ENCODE results near the gene PDE11A.
"Not testable (repeated sequence)": the region's sequence is repeated elsewhere in the genome, so short reads cannot be mapped to it uniquely, and the experiment has no call there.

Gene PDE11A

DNA sequence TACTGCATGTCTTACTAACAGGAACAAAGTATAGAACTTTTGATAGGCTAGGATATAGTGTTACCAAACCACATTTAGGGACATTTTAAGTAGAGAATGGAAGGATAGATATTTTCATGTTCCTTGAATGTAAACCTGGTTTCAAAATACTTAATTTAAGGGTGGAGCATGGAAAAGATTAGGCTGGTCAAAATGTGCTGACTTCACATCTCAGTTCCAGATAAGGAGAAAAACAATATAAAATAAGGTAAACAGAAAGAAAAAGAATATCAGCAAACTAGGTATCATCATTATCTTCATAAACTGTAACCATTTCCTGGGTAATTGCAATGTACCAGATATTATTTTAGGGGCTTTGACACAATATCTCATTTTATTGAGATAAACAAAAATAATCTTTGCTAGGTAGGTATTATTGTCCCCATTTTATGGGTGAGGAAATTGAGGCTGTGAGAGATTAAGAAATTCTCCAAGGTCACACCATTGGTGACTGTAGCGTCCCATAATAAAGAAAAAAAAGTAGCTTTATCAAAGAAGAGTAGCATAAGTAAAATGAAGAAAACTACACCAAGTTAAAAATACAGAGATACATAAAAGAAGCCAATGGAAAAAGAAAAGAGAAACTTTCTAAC, 3.6 kb downstream of the PDE11A start:
- no peaks in the 10 kb centered on the region for H3K27me3 ChIP-seq (ENCODE audit: control insufficient read depth, insufficient read depth, low read length)
- H3K4me1 ChIP-seq (ENCODE audit: control insufficient read depth, insufficient read depth, low read length): no peaks in the 10 kb centered on the region
- H3K36me3 ChIP-seq (ENCODE audit: control insufficient read depth, insufficient read depth, low read length): no peaks in the 10 kb centered on the region
- no peak overlapping the region for H3K4me3 ChIP-seq (ENCODE audit: low read length)
- H3K9ac ChIP-seq (ENCODE audit: low read length): no peak overlapping the region
- H3K27ac ChIP-seq (ENCODE audit: low read depth, low read length): no peak overlapping the region

DNA sequence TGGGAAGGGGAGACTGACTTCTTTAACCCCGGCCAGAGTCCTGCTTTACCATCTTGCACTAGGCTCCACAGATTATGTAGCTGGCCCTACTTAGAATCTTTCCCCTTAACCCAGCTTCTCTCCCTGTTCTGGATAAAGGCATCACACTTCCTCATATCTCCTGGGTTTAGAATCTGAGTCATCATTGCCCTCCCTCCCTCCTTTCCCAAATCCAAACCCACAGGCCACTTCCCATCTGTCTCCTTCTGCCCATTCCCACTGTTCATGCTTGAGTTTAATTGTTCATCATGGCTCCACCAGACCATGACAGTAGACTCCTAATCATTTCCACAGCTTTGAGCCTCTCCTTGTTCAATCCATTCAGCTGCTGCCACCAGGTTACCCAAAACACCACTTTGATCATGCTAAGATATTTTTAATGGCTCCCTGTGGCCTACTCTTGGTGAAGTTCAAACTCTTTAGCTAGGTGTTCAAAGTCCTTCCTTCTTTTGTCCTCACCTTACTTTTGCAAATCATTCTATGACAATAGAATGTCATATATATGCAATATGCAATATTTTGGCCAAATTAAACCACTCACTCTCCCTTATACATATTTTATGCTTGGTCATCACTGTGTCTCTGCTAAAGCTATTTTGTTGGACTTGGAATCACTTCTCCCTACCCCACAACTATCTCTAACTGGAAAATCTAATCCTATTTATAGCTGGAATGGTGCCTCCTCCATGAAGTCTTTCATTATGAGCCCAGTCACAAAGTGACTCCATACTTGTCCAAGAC, 5.5 kb downstream of the PDE11A start:
- Histone ChIP-seq H3K9ac (ENCODE audit: low read length) (no peak overlapping the region), H3K4me1 (ENCODE audit: control insufficient read depth, insufficient read depth, low read length) (no peaks in the 10 kb centered on the region), H3K36me3 (ENCODE audit: control insufficient read depth, insufficient read depth, low read length) (no peaks in the 10 kb centered on the region), H3K27ac (ENCODE audit: low read depth, low read length) (no peak overlapping the region), H3K4me3 (ENCODE audit: low read length) (no peak overlapping the region), H3K27me3 (ENCODE audit: control insufficient read depth, insufficient read depth, low read length) (no peaks in the 10 kb centered on the region)

GRCh38 chr2:178066324-178066723, 6.3 kb downstream of the PDE11A start:
- H3K36me3 ChIP-seq (ENCODE audit: control insufficient read depth, insufficient read depth, low read length): no peaks in the 10 kb centered on the region
- no peak overlapping the region for H3K27ac ChIP-seq (ENCODE audit: low read depth, low read length)
- H3K4me1 ChIP-seq (ENCODE audit: control insufficient read depth, insufficient read depth, low read length): no peaks in the 10 kb centered on the region
- no peak overlapping the region for H3K4me3 ChIP-seq (ENCODE audit: low read length)
- no peaks in the 10 kb centered on the region for H3K27me3 ChIP-seq (ENCODE audit: control insufficient read depth, insufficient read depth, low read length)
- no peak overlapping the region for H3K9ac ChIP-seq (ENCODE audit: low read length)

DNA sequence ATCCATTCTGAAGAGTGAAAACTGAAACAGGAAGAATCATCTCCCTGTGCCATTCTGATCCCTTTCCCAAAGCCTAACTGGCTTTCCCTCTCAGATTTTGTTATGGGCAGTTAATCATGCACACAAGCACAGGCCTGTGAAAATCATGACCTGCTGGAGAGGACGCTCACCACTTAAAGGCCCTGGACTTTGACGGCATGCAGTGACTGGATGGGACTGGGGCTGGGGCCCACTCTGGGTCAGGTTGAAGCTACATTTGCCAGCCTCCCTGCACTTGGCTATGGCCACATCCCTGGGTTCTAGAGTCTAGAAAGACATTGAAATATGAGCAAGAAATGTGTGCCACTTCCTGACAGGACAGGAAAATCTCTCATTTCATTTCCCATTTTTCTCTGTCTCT, 12.9 kb downstream of the PDE11A start:
- Histone ChIP-seq H3K27me3 (ENCODE audit: control insufficient read depth, insufficient read depth, low read length) (no peaks in the 10 kb centered on the region), H3K4me3 (ENCODE audit: low read length) (no peak overlapping the region), H3K4me1 (ENCODE audit: control insufficient read depth, insufficient read depth, low read length) (no peaks in the 10 kb centered on the region), H3K36me3 (ENCODE audit: control insufficient read depth, insufficient read depth, low read length) (no peaks in the 10 kb centered on the region), H3K9ac (ENCODE audit: low read length) (no peak overlapping the region), H3K27ac (ENCODE audit: low read depth, low read length) (no peak overlapping the region)

- no peaks in the 10 kb centered on the region for H3K36me3 ChIP-seq (ENCODE audit: control insufficient read depth, insufficient read depth, low read length)
- H3K9ac ChIP-seq (ENCODE audit: low read length): no peak overlapping the region
- no peaks in the 10 kb centered on the region for H3K4me1 ChIP-seq (ENCODE audit: control insufficient read depth, insufficient read depth, low read length)
- no peak overlapping the region for H3K27ac ChIP-seq (ENCODE audit: low read depth, low read length)
- no peaks in the 10 kb centered on the region for H3K27me3 ChIP-seq (ENCODE audit: control insufficient read depth, insufficient read depth, low read length)
- no peak overlapping the region for H3K4me3 ChIP-seq (ENCODE audit: low read length)
Measured at GRCh38 chr2:178059111-178059510, 13.5 kb downstream of the PDE11A start.

DNA sequence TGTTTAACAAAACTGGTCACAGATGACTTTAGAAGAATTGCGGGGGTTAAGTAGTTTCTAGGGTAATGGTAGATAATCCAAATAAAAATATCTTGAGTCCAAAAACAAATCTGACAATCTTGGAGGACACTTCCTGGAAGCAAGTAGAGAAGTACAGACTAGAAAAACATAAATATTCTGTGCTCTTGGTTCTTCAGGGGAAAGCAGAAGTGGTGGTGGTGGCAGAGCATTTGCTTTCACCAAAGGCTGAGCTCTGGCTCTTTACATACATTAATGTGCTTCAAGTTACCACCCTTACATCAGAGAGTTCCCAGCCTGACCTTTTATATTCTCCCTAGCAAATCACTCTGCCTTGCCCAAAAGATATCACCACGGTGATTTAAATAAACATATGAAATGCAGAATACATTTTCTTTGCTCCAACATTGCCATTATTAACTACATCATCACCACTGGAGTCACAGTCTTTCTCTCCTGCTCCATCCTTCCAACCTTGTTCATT, 15.3 kb downstream of the PDE11A start:
- no peak overlapping the region for H3K4me3 ChIP-seq (ENCODE audit: low read length)
- no peak overlapping the region for H3K9ac ChIP-seq (ENCODE audit: low read length)
- H3K36me3 ChIP-seq (ENCODE audit: control insufficient read depth, insufficient read depth, low read length): no peaks in the 10 kb centered on the region
- H3K27me3 ChIP-seq (ENCODE audit: control insufficient read depth, insufficient read depth, low read length): no peaks in the 10 kb centered on the region
- H3K4me1 ChIP-seq (ENCODE audit: control insufficient read depth, insufficient read depth, low read length): no peaks in the 10 kb centered on the region
- no peak overlapping the region for H3K27ac ChIP-seq (ENCODE audit: low read depth, low read length)

DNA sequence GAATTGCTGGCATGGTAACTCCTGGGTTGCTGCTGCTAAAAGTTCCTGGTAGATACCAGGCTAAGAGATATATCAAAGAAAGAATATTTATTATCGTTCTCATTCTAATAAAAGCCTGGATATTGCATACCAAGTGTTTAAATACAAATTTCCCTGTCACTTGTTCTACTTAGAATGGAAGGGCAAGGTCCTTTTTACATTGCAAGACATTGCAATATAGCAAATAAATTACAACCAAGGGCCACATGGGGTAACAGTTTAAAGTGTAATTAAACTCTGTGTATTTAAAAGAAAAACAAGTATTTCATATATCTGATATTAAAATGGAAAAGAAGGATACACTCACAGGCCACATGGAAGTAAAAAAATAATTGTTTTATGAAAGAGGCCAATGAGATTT, 16.2 kb downstream of the PDE11A start:
- H3K9ac ChIP-seq (ENCODE audit: low read length): no peak overlapping the region
- no peaks in the 10 kb centered on the region for H3K27me3 ChIP-seq (ENCODE audit: control insufficient read depth, insufficient read depth, low read length)
- no peaks in the 10 kb centered on the region for H3K4me1 ChIP-seq (ENCODE audit: control insufficient read depth, insufficient read depth, low read length)
- no peaks in the 10 kb centered on the region for H3K36me3 ChIP-seq (ENCODE audit: control insufficient read depth, insufficient read depth, low read length)
- no peak overlapping the region for H3K27ac ChIP-seq (ENCODE audit: low read depth, low read length)
- no peak overlapping the region for H3K4me3 ChIP-seq (ENCODE audit: low read length)

DNA sequence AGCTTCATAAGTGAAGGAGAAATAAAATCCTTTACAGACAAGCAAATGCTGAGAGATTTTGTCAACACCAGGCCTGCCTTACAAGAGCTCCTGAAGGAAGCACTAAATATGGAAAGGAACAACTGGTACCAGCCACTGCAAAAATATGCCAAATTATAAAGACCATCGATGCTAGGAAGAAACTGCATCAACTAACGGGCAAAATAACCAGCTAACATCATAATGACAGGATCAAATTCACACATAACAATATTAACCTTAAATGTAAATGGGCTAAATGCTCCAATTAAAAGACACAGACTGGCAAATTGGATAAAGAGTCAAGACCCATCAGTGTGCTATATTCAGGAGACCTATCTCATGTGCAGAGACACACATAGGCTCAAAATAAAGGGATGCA, 21.3 kb downstream of the PDE11A start:
- H3K4me3 ChIP-seq (ENCODE audit: low read length); H3K36me3 ChIP-seq (ENCODE audit: control insufficient read depth, insufficient read depth, low read length); H3K4me1 ChIP-seq (ENCODE audit: control insufficient read depth, insufficient read depth, low read length); H3K9ac ChIP-seq (ENCODE audit: low read length); H3K27ac ChIP-seq (ENCODE audit: low read depth, low read length); H3K27me3 ChIP-seq (ENCODE audit: control insufficient read depth, insufficient read depth, low read length): not testable (repeated sequence)

DNA sequence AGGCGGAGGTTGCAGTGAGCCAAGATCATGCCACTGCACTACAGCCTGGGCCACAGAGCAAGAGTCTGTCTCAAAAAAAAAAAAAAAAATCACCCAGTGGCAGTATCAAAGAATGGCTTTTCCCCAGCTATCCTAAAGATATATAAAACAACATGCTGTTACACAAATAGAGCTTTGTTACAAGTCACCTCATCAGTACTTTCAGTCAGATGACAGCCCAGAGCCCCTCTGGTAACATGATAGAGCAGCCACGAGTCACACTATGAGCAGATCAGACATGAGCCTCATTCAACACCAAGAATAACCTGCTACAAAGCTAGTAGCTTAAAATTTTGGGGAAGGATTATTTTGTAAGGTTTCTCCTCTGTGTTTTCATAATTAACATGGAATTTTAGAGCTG, 25.2 kb downstream of the PDE11A start:
- no peak overlapping the region for H3K4me3 ChIP-seq (ENCODE audit: low read length)
- H3K27ac ChIP-seq (ENCODE audit: low read depth, low read length): no peak overlapping the region
- H3K27me3 ChIP-seq (ENCODE audit: control insufficient read depth, insufficient read depth, low read length): no peaks in the 10 kb centered on the region
- H3K9ac ChIP-seq (ENCODE audit: low read length): no peak overlapping the region
- no peaks in the 10 kb centered on the region for H3K4me1 ChIP-seq (ENCODE audit: control insufficient read depth, insufficient read depth, low read length)
- H3K36me3 ChIP-seq (ENCODE audit: control insufficient read depth, insufficient read depth, low read length): no peaks in the 10 kb centered on the region

GRCh38 chr2:178044836-178045235, 27.7 kb downstream of the PDE11A start:
- Histone ChIP-seq H3K27ac (ENCODE audit: low read depth, low read length) (no peak overlapping the region), H3K4me3 (ENCODE audit: low read length) (no peak overlapping the region), H3K36me3 (ENCODE audit: control insufficient read depth, insufficient read depth, low read length) (no peaks in the 10 kb centered on the region), H3K27me3 (ENCODE audit: control insufficient read depth, insufficient read depth, low read length) (no peaks in the 10 kb centered on the region), H3K4me1 (ENCODE audit: control insufficient read depth, insufficient read depth, low read length) (no peaks in the 10 kb centered on the region), H3K9ac (ENCODE audit: low read length) (no peak overlapping the region)

- H3K4me1 ChIP-seq (ENCODE audit: control insufficient read depth, insufficient read depth, low read length): no peaks in the 10 kb centered on the region
- H3K4me3 ChIP-seq (ENCODE audit: low read length): no peak overlapping the region
- no peaks in the 10 kb centered on the region for H3K36me3 ChIP-seq (ENCODE audit: control insufficient read depth, insufficient read depth, low read length)
- H3K27me3 ChIP-seq (ENCODE audit: control insufficient read depth, insufficient read depth, low read length): no peaks in the 10 kb centered on the region
- no peak overlapping the region for H3K9ac ChIP-seq (ENCODE audit: low read length)
- H3K27ac ChIP-seq (ENCODE audit: low read depth, low read length): no peak overlapping the region
Measured at GRCh38 chr2:178043266-178043665, 29.3 kb downstream of the PDE11A start.

DNA sequence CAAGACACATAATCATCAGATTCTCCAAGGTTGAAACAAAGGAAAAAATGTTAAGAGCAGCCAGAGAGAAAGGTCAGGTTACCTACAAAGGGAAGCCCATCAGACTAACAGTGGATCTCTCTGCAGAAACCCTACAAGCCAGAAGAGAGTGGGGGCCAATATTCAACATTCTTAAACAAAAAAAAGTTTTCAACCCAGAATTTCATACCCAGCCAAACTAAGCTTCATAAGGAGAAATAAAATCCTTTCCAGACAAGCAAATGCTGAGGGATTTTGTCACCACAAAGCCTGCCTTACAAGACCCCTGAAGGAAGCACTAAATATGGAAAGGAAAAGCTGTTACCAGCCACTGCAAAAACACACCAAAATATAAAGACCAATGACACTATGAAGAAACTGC, 39.0 kb downstream of the PDE11A start:
- H3K27me3 ChIP-seq (ENCODE audit: control insufficient read depth, insufficient read depth, low read length); H3K27ac ChIP-seq (ENCODE audit: low read depth, low read length); H3K4me3 ChIP-seq (ENCODE audit: low read length); H3K36me3 ChIP-seq (ENCODE audit: control insufficient read depth, insufficient read depth, low read length); H3K9ac ChIP-seq (ENCODE audit: low read length); H3K4me1 ChIP-seq (ENCODE audit: control insufficient read depth, insufficient read depth, low read length): not testable (repeated sequence)

DNA sequence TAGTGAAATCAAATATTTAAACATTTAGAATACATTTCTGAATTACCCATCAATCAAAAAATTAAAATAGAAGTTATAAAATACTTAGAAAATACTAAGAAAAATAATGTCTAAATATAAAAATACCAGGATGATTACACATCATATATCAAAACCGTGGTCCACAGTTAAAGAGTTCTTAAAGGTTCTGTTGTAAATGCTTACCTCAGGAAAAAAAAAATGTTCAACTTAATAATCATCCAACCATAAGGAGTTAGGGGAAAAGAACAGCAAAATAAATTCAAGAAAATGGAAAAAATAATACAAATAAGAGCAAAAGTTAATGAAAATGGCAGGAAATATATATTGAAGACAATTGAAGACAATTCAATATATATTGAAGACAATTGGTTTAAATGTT, 43.2 kb downstream of the PDE11A start:
- no peak overlapping the region for H3K9ac ChIP-seq (ENCODE audit: low read length)
- H3K4me1 ChIP-seq (ENCODE audit: control insufficient read depth, insufficient read depth, low read length): no peaks in the 10 kb centered on the region
- H3K27ac ChIP-seq (ENCODE audit: low read depth, low read length): no peak overlapping the region
- no peak overlapping the region for H3K4me3 ChIP-seq (ENCODE audit: low read length)
- H3K27me3 ChIP-seq (ENCODE audit: control insufficient read depth, insufficient read depth, low read length): no peaks in the 10 kb centered on the region
- H3K36me3 ChIP-seq (ENCODE audit: control insufficient read depth, insufficient read depth, low read length): no peaks in the 10 kb centered on the region

Measured in rectal smooth muscle tissue (tissue), 1 donor.